ENCODE data around the gene VTI1A.
A peak's percentile ranks its signal among the peaks of the same experiment; 100 is the strongest.
"Not testable (repeated sequence)": the region's sequence is repeated elsewhere in the genome, so short reads cannot be mapped to it uniquely, and the experiment has no call there.

Gene VTI1A

GRCh38 chr10:112446855-112447619, at the start of gene VTI1A, which contains the start of gene ZDHHC6:
Gene VTI1A, plus strand, starts transcription at chr10:112447215. Its CDS starts 159 bp downstream, at chr10:112447374.
Gene ZDHHC6, minus strand, starts transcription at chr10:112446914. Its CDS starts 1,478 bp downstream, at chr10:112445436.
- peak; percentile 0 for DNase-seq

- no peak for DNase-seq
These were observed 49.4 kb upstream of the VTI1A start for GRCh38 chr10:112397592-112397991.

DNA sequence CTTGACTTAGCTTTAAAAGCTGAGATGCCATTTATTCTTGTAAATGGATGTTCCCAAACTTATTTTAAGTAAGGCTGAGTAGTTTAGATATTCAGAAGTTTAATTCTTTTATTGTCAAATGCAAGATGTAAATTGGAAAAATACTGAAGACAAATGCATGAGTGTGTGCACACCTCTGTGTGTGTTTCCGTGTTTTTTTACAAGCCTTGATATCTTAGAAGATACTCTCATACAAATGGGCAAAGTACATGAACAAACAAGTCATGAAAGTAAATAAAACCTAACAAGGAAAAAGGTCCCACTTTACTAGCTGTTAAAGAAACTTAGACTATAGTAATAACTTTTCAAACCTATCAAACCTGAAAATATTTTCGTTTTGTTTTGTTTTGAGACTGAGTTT, 44.1 kb upstream of the VTI1A start:
- DNase-seq: no peak

DNA sequence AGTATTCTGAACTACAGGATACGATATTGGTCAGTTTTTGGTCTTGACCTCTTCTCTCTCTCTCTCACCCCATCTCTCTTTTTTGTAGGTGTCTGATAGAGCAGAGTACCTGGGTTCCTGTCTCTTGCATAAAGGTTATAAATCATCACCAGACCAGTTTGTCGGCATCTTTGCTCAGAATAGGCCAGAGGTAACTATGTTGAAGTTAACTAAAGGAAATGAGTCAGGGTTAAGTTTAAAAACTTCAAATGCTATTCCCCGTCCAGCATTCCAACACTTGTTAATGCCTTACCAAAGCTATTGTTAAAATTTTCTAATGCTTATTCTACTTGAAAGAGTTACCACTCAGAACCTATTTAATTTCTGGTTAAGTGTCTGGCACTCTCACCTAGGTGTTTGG, 42.4 kb upstream of the VTI1A start:
- DNase-seq: no peak

- DNase-seq: not testable (repeated sequence)
These were observed 40.2 kb upstream of the VTI1A start for GRCh38 chr10:112406806-112407205.

DNA sequence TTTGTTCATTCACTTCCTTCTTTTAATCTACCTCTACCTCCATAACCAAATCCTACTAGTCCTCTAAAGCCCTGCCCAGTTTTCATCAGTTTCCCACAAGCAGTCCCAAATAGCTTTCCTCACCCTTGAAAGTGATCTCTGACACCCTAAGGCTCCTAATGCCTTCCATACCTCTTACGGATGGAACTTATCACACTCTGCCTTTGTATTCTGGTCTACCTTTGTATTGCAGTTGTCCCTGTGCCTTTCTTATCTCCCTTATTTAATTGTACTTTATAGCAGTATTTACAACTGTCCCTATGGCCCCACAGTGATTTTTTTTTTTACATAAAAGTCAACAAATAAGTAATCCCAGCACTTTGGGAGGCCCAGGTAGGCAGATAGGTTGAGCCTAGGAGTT, 39.3 kb upstream of the VTI1A start:
- no peak for DNase-seq

- DNase-seq: no peak
These were observed 37.7 kb upstream of the VTI1A start for GRCh38 chr10:112409299-112409698.

DNA sequence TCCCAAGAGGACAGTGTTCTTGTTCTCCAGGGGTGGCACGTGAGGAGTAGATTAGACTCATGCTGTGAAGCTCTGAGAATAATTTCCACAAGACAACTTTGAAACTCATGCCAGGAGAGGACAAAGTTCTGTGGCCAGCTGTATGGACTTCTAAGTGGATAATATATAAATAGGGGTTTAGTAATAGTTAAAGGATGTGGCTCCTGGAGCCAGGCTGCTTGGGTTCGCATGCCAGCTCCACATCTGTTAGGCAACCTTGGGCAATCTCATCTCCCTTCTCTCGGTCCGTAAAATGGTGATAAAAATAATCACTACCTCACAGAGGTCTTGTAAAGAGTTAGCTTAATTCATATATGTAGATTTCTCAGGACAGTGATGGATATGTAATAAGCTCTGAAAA, 37.3 kb upstream of the VTI1A start:
- no peak for DNase-seq

GRCh38 chr10:112412696-112413095, 34.3 kb upstream of the VTI1A start:
- DNase-seq: no peak

GRCh38 chr10:112421731-112422130, 25.3 kb upstream of the VTI1A start:
- no peak for DNase-seq

- DNase-seq: no peak
These were observed 22.4 kb upstream of the VTI1A start for GRCh38 chr10:112424651-112425050.

- DNase-seq: no peak
These were observed 20.9 kb upstream of the VTI1A start for GRCh38 chr10:112426111-112426510.

DNA sequence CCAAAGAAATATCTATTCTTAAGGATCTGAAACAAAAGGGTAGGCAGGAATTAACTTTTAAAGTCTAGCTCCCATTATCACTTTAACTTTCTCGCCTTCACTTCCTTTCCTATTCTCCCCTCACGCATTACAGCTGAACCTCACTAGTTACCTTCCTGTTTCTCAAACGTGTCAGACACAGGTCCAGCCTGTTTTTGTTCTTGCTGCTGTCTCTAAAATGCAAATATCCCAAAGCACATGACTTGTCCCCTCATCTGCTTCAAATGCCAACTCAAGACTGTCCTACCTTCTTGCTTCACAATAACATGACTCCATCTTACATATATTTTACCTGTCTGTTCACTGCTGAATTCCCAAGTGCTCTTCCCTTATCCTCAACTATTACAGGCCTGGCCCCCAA, 17.9 kb upstream of the VTI1A start:
- DNase-seq: no peak

- DNase-seq: no peak
These were observed 17.3 kb upstream of the VTI1A start for GRCh38 chr10:112429654-112430230.

DNA sequence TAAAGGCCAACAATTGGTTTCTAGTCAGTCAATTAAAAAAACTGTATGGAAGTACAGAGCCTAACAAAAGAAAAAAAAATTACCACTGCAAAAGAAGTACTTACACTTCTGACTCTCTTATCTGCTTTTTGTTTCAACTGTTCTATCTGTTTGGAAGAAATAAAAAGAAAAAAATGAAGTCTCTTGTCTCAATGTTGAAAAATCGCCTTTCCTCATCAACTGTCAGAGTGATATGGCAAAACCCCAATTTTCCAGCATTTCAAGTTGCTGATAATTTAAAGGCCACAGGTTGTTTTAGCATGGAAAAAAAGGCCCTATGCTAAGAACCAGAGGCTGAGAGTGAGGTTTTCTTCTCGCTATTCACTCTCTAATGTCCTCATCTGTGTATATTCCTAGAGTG, 13.9 kb upstream of the VTI1A start:
- DNase-seq: no peak

DNA sequence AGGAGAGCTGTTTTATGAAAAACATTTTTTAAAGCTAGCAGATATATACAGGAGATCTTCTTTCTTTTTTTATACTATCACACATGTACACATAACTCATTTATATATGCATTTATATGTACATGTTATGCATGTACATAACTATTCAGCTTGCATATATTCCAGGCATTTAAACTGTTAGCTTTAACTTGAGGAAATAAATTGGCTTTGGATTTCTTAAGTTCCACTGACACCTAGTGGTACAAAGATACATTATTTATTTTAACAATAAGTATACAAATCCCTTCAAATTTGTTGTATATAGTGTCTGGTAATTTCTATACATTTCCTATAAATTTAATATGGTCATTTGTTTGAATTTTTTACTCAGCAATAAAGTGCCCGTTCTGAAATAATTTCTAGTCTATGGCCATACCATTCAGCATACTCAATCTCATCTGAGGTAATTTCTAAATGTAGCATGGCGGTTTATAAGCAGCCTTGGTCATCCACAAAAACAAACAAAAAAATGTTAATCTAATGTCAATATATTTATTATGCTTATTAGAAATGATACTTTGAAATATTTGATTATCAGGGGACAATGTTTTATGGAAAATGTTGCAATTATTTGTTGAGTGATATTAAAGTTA, 11.9 kb upstream of the VTI1A start:
- DNase-seq: no peak

DNA sequence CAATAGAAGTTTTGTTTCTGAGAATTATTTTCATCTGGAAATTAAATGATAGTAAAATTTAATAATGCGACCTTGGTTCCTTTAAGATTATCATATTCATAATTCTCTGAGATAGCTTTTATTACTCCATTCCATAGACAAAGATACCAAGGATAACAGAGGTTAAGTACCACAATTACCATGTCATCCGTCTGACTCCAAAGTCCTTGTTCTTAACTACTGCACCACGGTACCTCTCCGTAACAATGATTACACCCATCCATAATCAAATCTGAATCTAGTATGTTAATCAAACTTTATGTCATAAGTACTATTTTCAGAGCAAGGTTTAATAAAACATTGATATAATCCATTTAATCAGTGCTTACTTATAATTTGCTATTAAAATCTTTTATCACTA, 8.7 kb upstream of the VTI1A start:
- DNase-seq: no peak

GRCh38 chr10:112441520-112441919, 5.5 kb upstream of the VTI1A start:
- DNase-seq: no peak

DNA sequence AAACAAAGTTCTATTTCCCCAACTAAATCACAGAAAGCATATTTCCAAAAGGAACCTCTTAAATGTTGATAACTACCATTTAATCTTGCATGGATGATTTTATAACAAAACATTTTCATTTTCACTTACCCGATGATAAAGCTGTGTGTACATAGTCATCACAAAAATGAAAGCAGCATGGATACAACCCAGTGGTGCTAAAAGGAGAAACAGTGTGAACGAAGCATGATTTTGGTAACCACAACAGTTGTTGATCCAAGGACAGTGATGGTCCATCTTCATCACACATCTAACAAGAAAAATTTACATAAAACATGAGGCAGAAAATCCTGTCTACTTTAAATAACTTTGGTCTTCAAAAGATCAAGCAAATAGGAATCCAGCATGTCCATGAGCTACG, 5.0 kb upstream of the VTI1A start:
- DNase-seq: no peak

GRCh38 chr10:112446055-112446854, 760 bp upstream of the VTI1A start:
- no peak for DNase-seq

- DNase-seq: no peak
These were observed 559 bp downstream of the VTI1A start for GRCh38 chr10:112447620-112447928.

DNA sequence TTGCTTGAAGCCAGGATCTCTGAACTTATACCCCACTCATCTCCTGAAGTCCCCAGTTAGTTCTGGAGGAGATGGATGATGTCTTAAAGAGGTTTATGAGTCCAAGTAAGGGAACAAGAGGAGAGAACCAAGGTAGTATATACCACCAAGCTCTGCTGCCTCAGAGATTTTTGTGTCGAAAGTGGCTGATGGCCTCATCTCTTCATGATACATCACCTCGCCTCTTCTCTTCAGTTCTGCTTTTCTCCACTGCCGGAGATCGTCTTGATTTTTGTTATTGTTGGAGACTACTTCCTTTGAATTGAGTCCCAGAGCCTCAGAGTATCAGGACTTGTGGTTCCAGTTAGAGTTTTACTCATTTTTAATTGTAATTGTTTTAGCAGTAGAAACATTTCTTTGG, 1.9 kb downstream of the VTI1A start:
- no peak for DNase-seq

GRCh38 chr10:112454910-112455779, 8.1 kb downstream of the VTI1A start:
- no peak for DNase-seq

Measured in NCI-H187 treated with DMSO at 0.1 percent for 48 hours (cell line).